Gastrocnemius medialis (tissue), 4 donors: ENCODE measurements around the gene RIMBP3B. TPM values are rescaled to one million over a fixed set of nuclear protein-coding genes. Genes with fewer than 3 reads are reported as not detected.

Source experiments
- total RNA-seq, 4 donors: library from RNA; depleted of rRNA; stranded (reverse); fragments of >200 nt; gene quantifications; one replicate each; pipeline versions ENCODE4 v1.1.0 to v1.2.3, GENCODE V29; 2016

RIMBP3B gene
- total RNA-seq, 4 donors from 2014 or later, result not detected

Other genes with a start within 250 kb of the RIMBP3B start
- 1 to 10 TPM; 1.5 to 4.0 (median 2.0) TPM for gene HIC2, start 33.6 kb downstream of the RIMBP3B start, total RNA-seq
- gene TMEM191C, start 83.6 kb downstream of the RIMBP3B start, total RNA-seq, result under 1 TPM in 1 of 4 donors, not detected in 3; 0.16 TPM
- gene RIMBP3C, start 167.7 kb downstream of the RIMBP3B start, total RNA-seq, result under 1 TPM in 1 of 4 donors, not detected in 3; 0.04 TPM
- gene UBE2L3, start 184.0 kb downstream of the RIMBP3B start, total RNA-seq, result 10 to 100 TPM; 61.5 to 88.7 (median 70.5) TPM
- gene YDJC, start 246.3 kb downstream of the RIMBP3B start, total RNA-seq, result 10 to 100 TPM in 1 of 4 donors, 1 to 10 TPM in 3; 5.2 to 10.8 (median 6.3) TPM
- under 1 TPM in 2 of 4 donors, not detected in 2; 0.20 to 0.22 TPM for gene CCDC116, start 249.0 kb downstream of the RIMBP3B start, total RNA-seq